Measurements from ENCODE around the gene OR6C76.

Gene OR6C76

DNA sequence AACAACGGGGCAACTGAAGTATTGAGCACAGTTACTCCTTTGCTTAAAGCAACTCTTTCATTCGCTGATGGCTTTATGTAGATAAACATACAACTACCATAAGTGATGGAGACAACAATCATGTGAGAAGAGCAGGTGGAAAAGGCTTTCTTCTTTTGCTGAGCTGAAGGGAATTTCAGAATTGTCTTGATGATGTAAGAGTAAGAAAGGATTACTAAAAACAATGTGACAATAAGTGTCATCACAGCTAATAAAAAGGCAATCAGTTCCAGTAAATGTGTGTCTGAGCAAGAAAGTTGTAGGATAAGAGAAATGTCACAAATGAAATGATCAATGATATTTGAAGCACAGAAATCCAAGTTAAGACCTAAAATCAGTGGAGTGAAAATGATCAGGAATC lies 43.2 kb downstream of the OR6C76 start:
- no peak for DNase-seq (ENCODE audit: low read depth in 2 of 2)

GRCh38 chr12:55470088-55470829 lies 44.2 kb downstream of the OR6C76 start, which contains the start of gene OR6C70:
OR6C70 (minus strand) TSS chr12:55470138; CDS start chr12:55470138, 0 bp downstream.
- DNase-seq (ENCODE audit: low read depth in 2 of 2) = no peak

GRCh38 chr12:55472264-55472663 lies 46.2 kb downstream of the OR6C76 start:
- DNase-seq (ENCODE audit: low read depth in 2 of 2) = no peak
